GM19463 (cell line): ENCODE results near the gene GNG4.

ENCODE experiments used
- ATAC-seq: cut with Tn5 transposase; IDR thresholded peaks from one replicate; pipeline ENCODE4 v1.9.1; 2021; ENCODE audit warnings: mild to moderate bottlenecking, moderate library complexity; ENCODE audit not compliant: unreplicated experiment

The GNG4 gene

DNA sequence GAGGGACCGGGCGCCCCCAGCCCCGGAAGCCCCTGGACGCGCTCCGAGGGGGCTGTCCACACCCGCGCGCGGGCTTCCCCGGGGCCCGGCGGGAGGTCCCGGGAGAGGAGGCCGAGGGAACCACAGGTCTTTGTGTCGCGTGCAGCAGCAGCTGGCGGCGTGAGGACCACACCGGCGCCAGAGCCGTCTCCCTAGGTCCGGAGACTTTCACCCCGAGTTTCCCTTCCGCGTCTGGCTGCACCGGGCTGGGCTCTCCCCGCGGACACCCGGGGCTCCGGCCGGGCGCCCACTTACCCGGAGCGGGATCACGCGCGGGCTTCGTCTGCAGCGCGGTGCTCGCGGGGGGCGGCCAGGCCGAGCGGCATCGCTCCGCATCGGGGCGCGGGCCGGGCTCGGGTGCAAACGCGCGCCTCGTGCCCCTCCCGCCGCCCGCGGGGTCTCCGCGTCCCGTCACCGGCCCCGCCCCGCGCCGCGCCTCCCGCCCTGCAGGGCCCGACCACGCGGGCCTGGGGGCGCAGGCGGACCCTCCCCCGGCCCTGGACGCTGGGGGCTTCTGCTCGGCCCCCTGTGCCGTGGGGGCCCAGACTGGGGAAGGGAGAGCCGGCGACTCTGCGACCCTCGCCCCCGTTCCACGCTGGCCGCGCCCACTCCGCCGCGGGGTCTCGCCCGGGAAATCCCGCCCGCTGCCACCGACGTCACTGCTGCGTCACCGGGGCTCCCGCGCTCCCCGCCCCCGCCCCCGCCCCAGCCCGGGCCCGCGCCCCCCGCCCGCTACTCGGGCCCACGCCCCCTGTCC lies at the start of gene GNG4:
TSS of gene GNG4 (minus strand) at position 417 of the 796 bp plus-strand sequence. CDS start 65,946 bp downstream, outside the sequence.
- peak; percentile 60 for ATAC-seq

DNA sequence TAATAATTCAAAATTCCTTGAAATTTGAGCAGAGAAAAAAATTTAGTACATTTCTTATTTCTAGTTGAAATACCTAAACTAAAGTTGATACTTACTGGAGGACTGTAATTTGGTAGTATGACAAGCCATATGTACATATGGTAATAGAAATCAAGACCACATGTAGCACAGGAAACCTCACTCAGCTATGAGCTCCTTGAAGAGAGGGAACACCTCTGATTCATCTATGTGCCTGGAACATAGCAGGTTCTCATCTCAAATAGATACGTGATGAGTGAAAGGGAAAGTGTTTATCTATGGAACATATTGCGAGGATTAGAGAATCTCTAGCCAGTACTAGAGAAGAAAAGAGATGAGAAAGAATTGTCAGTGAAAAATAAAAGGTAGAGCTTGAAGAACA lies 47.9 kb upstream of the GNG4 start:
- no peak for ATAC-seq

DNA sequence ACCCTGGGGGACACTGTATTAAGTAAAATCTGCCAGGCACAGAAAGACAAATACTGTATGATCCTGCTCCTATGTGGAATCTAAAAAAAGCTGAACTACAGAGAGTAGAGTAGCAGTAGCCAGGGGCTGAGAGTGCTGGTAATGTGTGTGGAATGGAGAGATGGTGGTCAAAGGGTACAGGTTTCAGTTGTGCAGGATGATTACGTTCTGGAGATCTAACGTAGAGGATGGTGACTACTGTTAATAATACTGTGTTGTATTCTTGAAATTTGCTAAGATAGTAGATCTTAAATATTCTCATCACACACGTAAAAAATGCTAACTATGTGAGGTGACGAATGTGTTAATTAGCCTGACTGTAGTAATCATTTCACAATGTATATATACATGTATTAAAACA lies 39.8 kb upstream of the GNG4 start:
- no peak for ATAC-seq

DNA sequence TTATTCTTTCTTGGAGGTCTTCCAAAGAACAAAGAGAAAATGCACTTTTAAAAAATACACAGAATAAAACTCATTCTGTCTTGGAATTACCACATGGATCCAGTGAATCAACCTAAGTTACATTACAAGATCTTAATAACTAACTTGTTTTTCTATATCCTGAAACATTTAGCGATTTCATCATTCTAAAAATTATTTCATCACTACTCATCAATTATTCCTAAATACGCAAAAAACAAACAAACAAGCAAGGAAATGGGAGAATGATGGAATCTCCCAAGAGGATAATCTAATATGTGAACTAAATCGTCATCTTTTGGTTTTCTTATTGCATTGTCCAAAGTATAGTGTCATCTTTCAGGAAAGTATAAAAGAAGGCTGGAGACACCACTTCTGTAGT lies 38.5 kb upstream of the GNG4 start:
- ATAC-seq, result no peak

DNA sequence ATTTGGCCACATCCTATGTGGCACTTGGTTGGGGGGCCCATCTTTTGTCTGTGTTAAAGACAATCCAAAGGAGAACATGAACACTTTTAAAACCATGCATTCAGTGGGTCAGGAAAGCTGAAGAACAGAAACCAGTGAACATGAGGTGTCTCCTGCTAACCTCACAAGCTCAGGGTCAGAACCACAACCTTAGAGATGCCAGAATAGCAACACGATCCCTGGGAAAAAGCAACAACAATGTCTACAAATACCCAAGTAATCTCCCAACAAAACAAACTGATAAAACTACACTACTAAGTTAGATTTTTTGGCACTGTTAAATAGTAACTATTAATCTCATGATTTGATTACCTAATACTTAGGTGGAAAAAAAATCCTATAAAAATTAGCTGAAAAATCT lies 34.1 kb upstream of the GNG4 start:
- ATAC-seq, result no peak

DNA sequence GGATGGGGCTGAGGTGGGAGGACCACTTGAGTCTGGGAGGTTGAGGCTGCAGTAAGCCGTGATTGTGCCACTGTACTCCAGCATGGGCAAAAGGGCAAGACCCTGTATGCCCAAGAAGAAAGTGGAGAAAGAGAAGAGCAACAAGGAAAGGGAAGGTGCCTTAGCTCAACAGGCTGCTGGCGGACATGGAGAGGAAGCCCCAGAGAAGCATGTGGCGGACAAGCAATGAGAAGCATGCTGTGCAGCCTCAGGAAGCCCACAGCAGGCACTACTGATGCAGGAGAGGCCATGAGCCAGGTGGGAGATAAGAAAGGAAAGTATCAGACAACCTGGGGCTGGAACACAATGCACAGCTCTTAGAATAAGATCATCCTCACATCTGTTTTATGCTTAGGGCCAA lies 32.6 kb upstream of the GNG4 start:
- no peak for ATAC-seq

DNA sequence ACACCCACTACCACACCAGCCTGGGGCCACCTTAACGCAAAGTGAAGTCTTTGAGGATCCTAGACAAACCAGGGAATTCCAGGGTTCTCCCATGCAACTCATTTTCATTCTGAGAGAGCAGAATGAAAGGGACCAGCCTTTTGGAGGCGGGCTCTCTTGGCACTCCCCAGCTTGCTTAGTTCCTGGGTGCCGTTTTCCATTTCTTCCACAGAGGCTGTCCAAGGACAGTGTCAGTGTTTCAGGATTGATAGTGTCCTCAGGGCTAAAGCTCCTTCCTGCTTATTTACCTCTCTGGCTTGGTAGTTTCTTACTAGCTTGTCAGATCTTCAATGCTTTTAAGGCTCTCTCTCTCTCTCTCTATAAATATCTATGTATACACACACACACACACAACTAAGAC lies 30.1 kb upstream of the GNG4 start:
- ATAC-seq, result no peak

DNA sequence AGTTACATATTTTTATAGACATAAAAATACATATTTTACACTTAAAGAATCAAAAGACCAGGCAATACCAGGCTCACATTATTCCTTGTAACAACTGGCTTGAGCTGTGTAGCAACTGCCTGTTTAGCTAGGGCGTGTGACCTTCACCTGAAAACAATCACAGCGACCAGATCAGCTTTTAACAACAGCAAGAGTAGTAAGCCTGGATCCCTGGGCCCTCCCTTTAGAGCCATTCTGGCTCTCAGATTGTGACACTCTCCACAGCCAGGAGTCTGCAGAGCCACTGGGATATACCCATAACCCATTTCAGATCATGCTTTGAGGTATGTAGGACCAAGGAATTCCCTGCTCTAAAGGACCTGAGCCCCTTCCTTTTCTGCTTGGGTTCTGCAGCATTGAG lies 29.4 kb upstream of the GNG4 start:
- ATAC-seq, result no peak

DNA sequence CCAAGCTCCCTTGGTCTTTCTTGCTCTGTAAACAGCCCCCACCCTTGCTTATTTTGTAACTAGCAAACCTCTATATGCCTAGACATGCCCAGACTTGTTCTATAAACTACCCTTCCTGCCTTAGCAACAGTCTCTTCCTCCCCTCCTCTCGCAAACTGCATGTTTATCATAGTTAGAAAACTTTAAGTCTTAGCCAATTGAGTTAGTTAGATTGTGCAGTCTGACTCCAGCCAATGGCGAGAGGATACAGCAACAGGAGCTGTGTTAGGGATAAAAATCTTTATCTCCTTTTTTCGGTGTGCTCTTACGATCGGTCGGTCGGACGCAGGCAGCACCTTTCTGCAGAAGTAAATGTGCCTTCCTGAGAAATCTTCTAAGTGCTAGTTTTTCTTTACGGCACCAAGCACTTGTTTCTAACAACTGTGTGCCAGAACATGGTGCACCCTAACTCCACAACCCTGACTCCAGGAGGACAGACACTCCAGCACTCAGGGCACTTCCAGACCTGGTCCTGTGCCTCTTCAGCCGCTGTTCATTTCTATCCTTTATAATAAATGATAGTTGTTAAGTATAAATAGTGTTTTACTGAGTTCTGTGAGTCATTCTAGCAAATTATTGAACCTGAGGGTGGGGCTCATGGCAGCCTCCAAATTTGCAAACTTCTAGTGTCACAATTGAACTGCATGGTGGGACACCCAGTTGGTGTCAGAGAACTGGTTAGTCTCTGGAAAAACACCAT lies 25.7 kb upstream of the GNG4 start:
- ATAC-seq, result no peak

DNA sequence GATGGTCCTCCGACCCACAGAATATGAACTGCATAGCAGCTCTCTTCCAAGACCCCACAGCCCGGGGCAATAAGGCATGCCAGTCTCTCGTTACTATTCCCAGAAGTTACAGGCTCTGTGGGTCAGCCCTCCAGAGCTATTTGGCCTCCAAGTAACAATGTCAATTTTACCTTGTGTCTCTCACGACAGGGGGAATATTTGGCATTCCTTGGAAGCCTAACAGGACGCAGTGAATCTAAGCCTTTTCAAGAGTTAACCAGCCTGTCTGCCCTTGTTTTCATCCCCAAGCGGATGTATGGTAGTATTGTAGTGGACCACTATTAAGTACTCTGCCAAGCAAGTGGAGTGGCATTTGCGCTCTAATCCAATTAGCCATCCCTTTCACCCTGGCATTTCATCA lies 24.4 kb upstream of the GNG4 start:
- ATAC-seq, result no peak

DNA sequence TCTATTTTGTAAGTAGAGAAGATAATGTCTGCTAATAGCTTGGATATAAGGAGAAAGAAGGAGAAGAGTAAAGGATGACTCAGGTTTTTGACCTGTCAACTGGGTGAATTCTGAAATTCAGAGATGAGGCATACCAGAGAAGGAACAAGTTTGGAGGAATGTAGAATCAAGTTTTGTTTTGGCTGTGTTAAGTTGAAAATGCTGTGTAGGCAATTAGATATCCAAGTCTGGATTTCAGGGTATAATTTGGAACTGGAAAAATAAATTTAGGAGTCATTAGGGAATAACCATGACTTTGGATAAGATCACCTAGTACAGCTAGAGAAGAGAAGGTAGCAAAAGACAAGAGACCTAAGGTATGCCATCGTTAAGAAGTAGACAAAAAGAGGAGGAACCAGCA lies 22.4 kb upstream of the GNG4 start:
- ATAC-seq, result no peak

DNA sequence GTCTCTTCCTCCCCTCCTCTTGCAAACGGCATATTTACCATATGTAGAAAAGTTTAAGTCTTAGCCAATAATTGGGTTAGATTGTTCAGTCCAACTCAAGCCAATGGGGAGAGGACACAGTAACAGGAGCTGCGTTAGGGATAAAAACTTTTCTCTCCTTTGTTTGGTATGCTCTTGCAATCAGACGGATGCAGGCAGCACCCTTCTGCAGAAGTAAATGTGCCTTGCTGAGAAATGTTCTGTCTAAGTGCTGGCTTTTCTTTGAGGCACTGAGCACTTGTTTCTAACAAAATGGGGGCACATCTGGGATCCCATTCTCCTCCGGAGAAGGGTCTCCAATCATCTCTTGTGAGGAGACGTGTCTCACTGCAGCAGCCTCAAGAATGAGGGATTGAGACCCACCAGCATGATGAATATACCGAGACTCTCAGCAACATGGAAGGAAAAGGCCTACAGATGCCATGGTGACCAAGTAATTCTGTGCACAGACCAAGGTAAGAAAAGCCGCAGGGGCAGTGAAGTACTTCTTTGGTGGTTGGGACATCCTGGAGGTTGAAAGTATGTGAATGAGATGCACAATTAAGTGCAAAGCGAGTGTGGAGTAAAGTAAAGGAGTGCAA lies 20.7 kb upstream of the GNG4 start:
- no peak for ATAC-seq

DNA sequence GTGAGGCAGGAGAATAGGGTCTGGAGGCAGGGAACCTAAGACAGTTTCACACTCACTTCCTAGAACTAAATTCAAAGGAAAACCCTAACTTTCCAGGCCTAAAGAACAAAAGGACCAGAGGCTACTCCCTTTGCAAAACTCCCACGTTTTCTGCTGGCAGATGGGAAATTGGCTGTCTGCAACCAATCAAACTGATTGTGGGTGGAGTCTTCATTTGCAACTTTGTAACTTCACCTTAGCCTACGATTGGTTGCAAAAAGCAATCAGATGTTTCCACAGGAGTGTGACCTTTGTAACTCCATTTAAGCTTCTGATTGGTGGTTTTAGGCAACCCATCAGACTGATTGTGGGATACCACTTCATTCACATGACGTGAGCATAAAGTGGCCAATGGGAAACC lies 19.7 kb upstream of the GNG4 start:
- no peak for ATAC-seq

DNA sequence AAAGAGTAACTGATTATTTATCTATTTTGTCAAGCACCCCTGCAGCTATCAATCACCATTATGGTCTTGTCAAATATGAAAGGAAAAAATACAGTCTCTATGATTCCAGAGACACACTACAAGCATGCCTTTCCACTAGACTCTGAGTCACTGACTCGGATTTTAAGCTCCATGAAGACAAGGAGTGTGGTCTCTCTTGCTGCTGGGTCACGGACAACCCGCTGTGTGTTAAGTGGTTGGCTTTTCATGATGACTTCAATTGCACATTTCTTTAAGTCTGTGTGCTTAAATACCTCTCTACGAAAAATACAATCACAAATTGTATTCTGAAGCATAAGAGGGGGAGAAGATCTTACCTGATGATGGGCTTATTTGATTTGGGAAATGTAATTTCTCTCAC lies 14.0 kb upstream of the GNG4 start:
- ATAC-seq, result no peak

DNA sequence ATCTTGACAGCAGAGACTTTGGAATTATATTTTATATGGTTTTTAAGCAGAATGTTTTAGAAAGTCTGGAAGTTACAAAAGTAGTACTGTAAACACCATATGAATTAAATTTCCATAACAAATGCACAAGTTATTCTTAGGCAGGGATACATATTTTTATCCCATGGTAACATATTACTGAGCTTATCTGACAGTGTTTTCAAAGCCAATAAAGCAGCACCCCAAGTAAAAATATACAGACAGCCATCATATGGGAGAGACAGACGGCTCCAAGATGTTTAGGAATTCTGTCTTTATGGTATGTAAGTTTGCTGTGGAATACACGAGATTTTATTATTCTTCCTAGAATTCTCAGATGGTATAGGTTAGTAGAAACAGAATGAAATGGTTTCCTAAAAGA lies 12.0 kb upstream of the GNG4 start:
- no peak for ATAC-seq

DNA sequence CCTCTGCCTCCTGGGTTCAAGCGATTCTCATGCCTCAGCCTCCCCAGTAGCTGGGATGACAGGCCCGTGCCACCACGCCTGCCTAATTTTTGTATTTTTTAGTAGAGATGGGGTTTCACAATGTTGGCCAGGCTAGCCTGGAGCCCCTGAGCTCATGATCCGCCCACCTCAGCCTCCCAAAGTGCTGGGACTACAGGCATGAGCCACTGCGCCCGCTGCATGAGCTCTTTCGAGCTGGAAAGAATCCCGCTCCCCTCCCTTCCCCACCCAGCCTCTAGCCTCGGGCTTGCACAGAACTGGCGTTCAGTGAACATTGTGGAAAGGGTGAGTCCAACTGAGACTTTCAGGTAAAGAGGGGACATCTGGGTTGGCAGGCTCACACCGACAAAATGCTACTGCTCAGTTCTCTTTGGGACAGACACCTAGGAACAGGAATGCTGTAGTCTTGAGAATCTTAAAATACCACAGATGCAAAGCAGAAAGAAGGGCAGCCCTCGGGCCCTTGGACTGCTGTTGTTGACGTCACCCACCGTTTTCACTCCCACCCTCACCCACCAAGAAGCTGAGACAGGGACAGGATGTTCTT lies 9.7 kb upstream of the GNG4 start:
- ATAC-seq, result no peak

DNA sequence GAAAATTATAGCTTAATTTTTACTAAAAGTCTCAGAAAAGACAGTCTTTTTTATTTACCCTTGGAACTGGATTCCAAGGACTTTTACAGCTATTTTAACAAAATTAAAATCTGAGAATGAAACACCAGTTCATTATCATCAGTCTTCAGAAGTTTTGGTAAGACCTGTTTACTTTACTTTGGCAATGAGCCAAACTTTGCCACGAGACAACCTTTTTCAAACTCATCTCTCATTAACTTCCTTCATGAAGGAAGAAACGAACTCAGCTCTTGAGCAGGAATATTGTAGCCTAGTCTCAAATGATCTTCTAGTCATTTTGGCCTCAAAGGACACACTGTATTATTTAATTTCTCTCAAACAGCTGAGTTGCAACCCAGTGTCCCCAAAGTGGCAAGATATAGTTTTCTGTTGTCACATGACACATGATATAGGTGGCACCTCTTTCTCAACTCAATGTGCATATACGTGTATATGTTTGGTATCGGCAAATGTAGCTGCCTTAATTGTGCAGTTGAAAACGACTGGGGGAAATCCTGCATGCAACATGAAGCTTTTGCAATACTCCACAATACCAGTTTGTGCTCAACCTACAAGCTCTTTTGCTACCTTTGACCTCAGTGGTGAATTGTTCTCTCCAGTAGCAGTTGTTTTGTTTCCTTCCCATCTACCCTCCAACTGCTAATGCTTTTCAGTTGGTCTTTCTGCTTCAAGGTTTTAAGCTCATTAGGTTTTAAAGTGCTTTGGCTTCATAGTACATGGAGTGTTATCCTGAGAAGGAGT lies 8.4 kb upstream of the GNG4 start:
- no peak for ATAC-seq

DNA sequence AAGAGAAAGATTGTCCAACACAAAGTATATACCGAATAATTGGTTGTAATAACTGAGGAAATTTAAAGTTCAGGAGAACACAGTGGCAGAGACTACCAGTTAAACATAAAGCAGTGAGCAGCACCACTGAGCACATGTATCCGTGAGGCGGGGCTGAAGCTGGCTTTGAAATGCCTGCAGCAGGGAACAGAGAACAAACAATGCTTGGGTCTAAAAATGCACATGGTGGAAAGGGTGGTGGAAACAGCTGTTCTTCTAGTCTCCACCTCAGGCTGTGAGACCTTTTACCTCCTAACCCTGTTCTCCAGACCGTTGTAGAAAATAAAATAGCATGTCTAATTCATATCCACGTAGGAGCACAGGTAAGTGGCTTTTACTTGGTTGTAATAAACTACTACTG lies 7.7 kb upstream of the GNG4 start:
- no peak for ATAC-seq

DNA sequence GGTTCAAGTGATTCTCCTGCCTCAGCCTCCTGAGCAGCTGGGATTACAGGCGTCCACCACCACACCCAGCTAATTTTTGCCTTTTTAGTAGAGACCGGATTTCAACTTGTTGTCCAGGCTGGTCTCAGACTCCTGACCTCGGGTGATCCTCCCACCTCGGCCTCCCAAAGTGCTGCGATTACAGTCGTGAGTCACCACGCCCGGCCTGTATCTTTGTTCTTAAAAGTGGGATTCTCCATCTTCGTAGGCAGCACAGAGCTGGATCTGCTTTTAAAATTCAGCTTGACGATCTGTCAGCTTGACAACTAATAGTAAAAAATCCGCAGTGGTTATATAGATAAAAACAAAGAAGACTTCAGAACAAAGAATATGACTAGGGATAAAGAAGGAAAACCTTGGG lies 2.8 kb upstream of the GNG4 start:
- no peak for ATAC-seq

DNA sequence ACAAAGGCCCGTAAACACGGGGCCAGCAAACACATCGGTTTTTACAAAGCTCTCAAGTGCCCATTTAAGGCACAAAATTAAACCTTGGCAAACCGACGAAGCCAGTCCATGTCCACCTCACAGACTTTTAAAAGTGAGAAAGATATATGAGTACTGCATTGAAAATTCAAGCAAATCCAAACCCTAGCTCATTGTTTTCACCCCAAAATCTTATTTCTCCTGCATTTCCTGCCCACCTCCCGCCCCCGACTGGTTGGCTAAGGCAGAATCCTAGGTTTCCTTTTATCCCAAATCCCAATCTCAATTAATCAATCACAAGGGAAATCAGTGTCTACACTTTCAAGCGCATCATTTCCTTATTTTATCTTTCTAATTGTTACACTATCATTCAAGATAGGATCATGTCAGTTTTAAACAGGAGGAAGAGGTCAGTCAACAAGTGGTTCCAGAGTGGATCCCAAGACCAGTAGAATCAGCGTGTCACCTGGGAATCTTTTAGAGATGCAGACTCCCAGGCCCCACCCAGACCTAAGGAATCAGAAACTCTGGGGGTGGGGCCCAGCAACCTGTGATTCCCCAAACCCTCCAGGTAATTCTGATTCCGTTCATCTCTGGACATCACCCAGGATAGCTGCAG lies 1.7 kb upstream of the GNG4 start:
- no peak for ATAC-seq
